H9 (cell line): ENCODE results near the gene IL20RA. TPM values are rescaled to one million over a fixed set of nuclear protein-coding genes. Genes with fewer than 3 reads are reported as not detected.

Source experiments
- DNase-seq: peaks from one replicate; pipeline ENCODE4 v3.0.0-alpha.2; 2017
- H2AFZ ChIP-seq: one replicate; pipeline ENCODE4 v1.6.1; 2013; ENCODE audit warnings: mild to moderate bottlenecking, low read length, control low read depth, moderate library complexity
- H2AK5ac ChIP-seq: 2 replicates; pipeline ENCODE4 v1.6.1; 2013; ENCODE audit warnings: low read length, control low read depth, mixed read lengths; ENCODE audit not compliant: insufficient read length
- H2BK120ac ChIP-seq: one replicate; pipeline ENCODE4 v1.6.1; 2013; ENCODE audit warnings: low read depth, mild to moderate bottlenecking, low read length, control low read depth, inconsistent platforms; ENCODE audit not compliant: poor library complexity, severe bottlenecking
- H2BK12ac ChIP-seq: 2 replicates; pipeline ENCODE4 v1.6.1; 2013; ENCODE audit warnings: low read length, control low read depth, mixed read lengths, low read depth; ENCODE audit not compliant: insufficient read length
- H2BK15ac ChIP-seq: 2 replicates; pipeline ENCODE4 v1.6.1; 2013; ENCODE audit warnings: low read depth, low read length, control low read depth
- H2BK20ac ChIP-seq: one replicate; pipeline ENCODE4 v1.6.1; 2013; ENCODE audit warnings: low read depth, mild to moderate bottlenecking, low read length, control low read depth, inconsistent platforms; ENCODE audit not compliant: poor library complexity, severe bottlenecking
- H2BK5ac ChIP-seq: 2 replicates; pipeline ENCODE4 v1.6.1; 2013; ENCODE audit warnings: low read length, control low read depth, mixed read lengths; ENCODE audit not compliant: insufficient read length
- H3K14ac ChIP-seq: 2 replicates; pipeline ENCODE4 v1.6.1; 2013; ENCODE audit warnings: low read length, control low read depth; ENCODE audit not compliant: insufficient read depth
- H3K18ac ChIP-seq: 2 replicates; pipeline ENCODE4 v1.6.1; 2013; ENCODE audit warnings: low read depth, mild to moderate bottlenecking, mixed read lengths, low read length, control low read depth; ENCODE audit not compliant: insufficient read length
- H3K23ac ChIP-seq: 2 replicates; pipeline ENCODE4 v1.6.1; 2013; ENCODE audit warnings: low read length, control low read depth, mixed read lengths, low read depth; ENCODE audit not compliant: insufficient read length
- H3K23me2 ChIP-seq: 2 replicates; pipeline ENCODE4 v1.6.1; 2013; ENCODE audit warnings: low read depth, mild to moderate bottlenecking, mixed read lengths, low read length, control low read depth; ENCODE audit not compliant: insufficient read length, poor library complexity, severe bottlenecking
- H3K27ac ChIP-seq: 2 replicates; pipeline ENCODE4 v1.5.1; 2013; ENCODE audit warnings: low read length, control low read depth, mixed read lengths, low read depth; ENCODE audit not compliant: insufficient read length
- H3K27me3 ChIP-seq: 2 replicates; pipeline ENCODE4 v1.6.1; 2013; ENCODE audit warnings: low read length, control low read depth, inconsistent platforms; ENCODE audit not compliant: insufficient read depth
- H3K4ac ChIP-seq: 2 replicates; pipeline ENCODE4 v1.6.1; 2013; ENCODE audit warnings: low read depth, mild to moderate bottlenecking, control low read depth, inconsistent platforms, low read length, moderate library complexity
- H3K4me1 ChIP-seq: 2 replicates; pipeline ENCODE4 v1.6.1; 2013; ENCODE audit warnings: low read length, control low read depth, inconsistent platforms; ENCODE audit not compliant: insufficient read depth
- H3K4me2 ChIP-seq: 2 replicates; pipeline ENCODE4 v1.6.1; 2013; ENCODE audit warnings: low read length, control low read depth, mixed read lengths; ENCODE audit not compliant: insufficient read length, insufficient read depth
- H3K56ac ChIP-seq: 2 replicates; pipeline ENCODE4 v1.6.1; 2013; ENCODE audit warnings: low read depth, mild to moderate bottlenecking, mixed read lengths, low read length, control low read depth; ENCODE audit not compliant: insufficient read length
- H3K79me1 ChIP-seq: 2 replicates; pipeline ENCODE4 v1.6.1; 2013; ENCODE audit warnings: low read depth, mild to moderate bottlenecking, moderate library complexity, low read length, control low read depth, inconsistent platforms; ENCODE audit not compliant: insufficient read depth, poor library complexity, severe bottlenecking
- H3K79me2 ChIP-seq: 2 replicates; pipeline ENCODE4 v1.6.1; 2013; ENCODE audit warnings: low read length, control low read depth, inconsistent platforms; ENCODE audit not compliant: insufficient read depth
- H3K9ac ChIP-seq: 2 replicates; pipeline ENCODE4 v1.6.1; 2013; ENCODE audit warnings: low read length, control low read depth, mixed read lengths; ENCODE audit not compliant: insufficient read length; ENCODE audit errors: extremely low read depth
- H3K9me3 ChIP-seq: one replicate; pipeline ENCODE4 v1.6.1; 2013; ENCODE audit warnings: low read depth, low read length, inconsistent platforms; ENCODE audit not compliant: control insufficient read depth
- H3T11ph ChIP-seq: one replicate; pipeline ENCODE4 v1.6.1; 2013; ENCODE audit warnings: mild to moderate bottlenecking, low read length, control low read depth, inconsistent platforms
- H4K20me1 ChIP-seq: one replicate; pipeline ENCODE4 v1.6.1; 2013; ENCODE audit not compliant: control insufficient read depth, insufficient read length, insufficient read depth
- H4K5ac ChIP-seq: 2 replicates; pipeline ENCODE4 v1.6.1; 2013; ENCODE audit warnings: low read depth, mild to moderate bottlenecking, mixed read lengths, low read length, control low read depth; ENCODE audit not compliant: insufficient read length
- H4K8ac ChIP-seq: replicated peaks from 2 replicates; pipeline ENCODE4 v1.6.1; 2013; ENCODE audit warnings: low read length, control low read depth, mixed read lengths, low read depth; ENCODE audit not compliant: insufficient read length
- H4K91ac ChIP-seq: 2 replicates; pipeline ENCODE4 v1.6.1; 2013; ENCODE audit warnings: low read depth, mild to moderate bottlenecking, moderate library complexity, mixed read lengths, low read length, control low read depth; ENCODE audit not compliant: insufficient read length
- H3K27ac Mint-ChIP-seq, 3 experiments: 2 replicates in 2 of 3; 3 replicates in 1 of 3; pipeline ENCODE4 v1.8.0; 2020 to 2021; ENCODE audit warnings: mixed read lengths in 3 of 3, mild to moderate bottlenecking in 1 of 3, moderate library complexity in 1 of 3
- H3K27me3 Mint-ChIP-seq: 2 replicates; pipeline ENCODE4 v1.8.0; 2021; ENCODE audit warnings: low read depth, mild to moderate bottlenecking, moderate library complexity, mixed read lengths
- H3K36me3 Mint-ChIP-seq, 3 experiments: 2 replicates in 2 of 3; 3 replicates in 1 of 3; pipeline ENCODE4 v1.8.0; 2020 to 2021; ENCODE audit warnings: low read depth in 3 of 3, mixed read lengths in 3 of 3; ENCODE audit not compliant: insufficient read depth in 1 of 3
- H3K4me1 Mint-ChIP-seq, 2 experiments: 2 replicates each; pipeline ENCODE4 v1.8.0; 2020; ENCODE audit warnings: mixed read lengths in 2 of 2
- H3K4me3 Mint-ChIP-seq, 2 experiments: 2 replicates in 1 of 2; 3 replicates in 1 of 2; pipeline ENCODE4 v1.8.0; 2020 to 2021; ENCODE audit warnings: mild to moderate bottlenecking in 2 of 2, mixed read lengths in 2 of 2, moderate library complexity in 1 of 2
- H3K9me3 Mint-ChIP-seq, 2 experiments: 2 replicates in 1 of 2; 3 replicates in 1 of 2; pipeline ENCODE4 v1.8.0; 2020; ENCODE audit warnings: mild to moderate bottlenecking in 2 of 2, mixed read lengths in 2 of 2, moderate library complexity in 1 of 2
- WGBS: extraction: QIAGEN DNeasy Blood & Tissue Kit; methylation state at CpG from one replicate; pipeline ENCODE4 v1.1.7; 2013; ENCODE audit warnings: missing lambda C conversion rate, low lambda C conversion rate, mixed read lengths; ENCODE audit not compliant: insufficient read length; ENCODE audit errors: extremely low coverage; 5-methylcytosine and 5-hydroxymethylcytosine counted together
- total RNA-seq: library from RNA; stranded (reverse); gene quantifications from 2 replicates; pipeline ENCODE4 v1.2.1, GENCODE V29; 2021
- TF ChIP-seq, protein P1 (sequence below): fragments of 200-600 bp; sonication (generic); conservative IDR thresholded peaks from 3 replicates; pipeline ENCODE4 v1.8.0; 2021; ENCODE audit warnings: antibody characterized with exemption, mild to moderate bottlenecking

Gene IL20RA
- total RNA-seq, 1 experiment from 2014 or later = 0.74 TPM

DNA sequence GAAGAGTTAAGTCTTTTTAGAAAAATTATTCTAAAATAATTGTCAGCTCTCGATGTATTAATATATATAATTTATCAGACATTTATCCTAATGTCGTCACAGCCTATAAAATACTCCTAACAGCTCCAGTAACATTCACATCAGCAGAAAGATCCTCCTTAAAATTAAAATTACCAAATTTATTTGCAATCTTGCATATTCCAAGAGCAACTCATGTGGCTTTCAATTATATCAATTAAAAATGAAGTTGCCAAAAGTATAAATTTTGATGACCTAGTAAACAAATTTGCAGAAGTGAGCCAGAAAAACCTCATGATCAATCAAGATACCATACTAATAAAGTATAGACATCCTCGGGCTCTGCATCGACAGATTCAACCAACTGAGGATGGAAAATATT is 60.2 kb downstream of the IL20RA start:
- no peak overlapping the region for H2BK120ac ChIP-seq
- H2AFZ ChIP-seq = no peak overlapping the region
- 0 out of 2 replicates have a peak, but pooled peaks cover 3% of the 10 kb centered on the region for H3K4me1 ChIP-seq
- no peak overlapping the region for H2BK5ac ChIP-seq
- H3K9ac ChIP-seq = no peak overlapping the region
- H3K14ac ChIP-seq = no peak overlapping the region
- H2BK15ac ChIP-seq = no peak overlapping the region
- H2BK12ac ChIP-seq = no peak overlapping the region
- no CpG with 5 or more reads among the region's 4 CpGs for WGBS
- H2BK20ac ChIP-seq = no peak overlapping the region
- H3K4me3 Mint-ChIP-seq = no peak overlapping the region
- no peaks in the 10 kb centered on the region for H3K9me3 ChIP-seq
- H3K4me2 ChIP-seq = no peak overlapping the region
- TF ChIP-seq, protein P1, sequence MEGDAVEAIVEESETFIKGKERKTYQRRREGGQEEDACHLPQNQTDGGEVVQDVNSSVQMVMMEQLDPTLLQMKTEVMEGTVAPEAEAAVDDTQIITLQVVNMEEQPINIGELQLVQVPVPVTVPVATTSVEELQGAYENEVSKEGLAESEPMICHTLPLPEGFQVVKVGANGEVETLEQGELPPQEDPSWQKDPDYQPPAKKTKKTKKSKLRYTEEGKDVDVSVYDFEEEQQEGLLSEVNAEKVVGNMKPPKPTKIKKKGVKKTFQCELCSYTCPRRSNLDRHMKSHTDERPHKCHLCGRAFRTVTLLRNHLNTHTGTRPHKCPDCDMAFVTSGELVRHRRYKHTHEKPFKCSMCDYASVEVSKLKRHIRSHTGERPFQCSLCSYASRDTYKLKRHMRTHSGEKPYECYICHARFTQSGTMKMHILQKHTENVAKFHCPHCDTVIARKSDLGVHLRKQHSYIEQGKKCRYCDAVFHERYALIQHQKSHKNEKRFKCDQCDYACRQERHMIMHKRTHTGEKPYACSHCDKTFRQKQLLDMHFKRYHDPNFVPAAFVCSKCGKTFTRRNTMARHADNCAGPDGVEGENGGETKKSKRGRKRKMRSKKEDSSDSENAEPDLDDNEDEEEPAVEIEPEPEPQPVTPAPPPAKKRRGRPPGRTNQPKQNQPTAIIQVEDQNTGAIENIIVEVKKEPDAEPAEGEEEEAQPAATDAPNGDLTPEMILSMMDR = no peak
- no peaks in the 10 kb centered on the region for H3K27me3 ChIP-seq
- no peak overlapping the region for H3K23ac ChIP-seq
- no peak overlapping the region for H3K56ac ChIP-seq
- no peaks in the 10 kb centered on the region for H3K9me3 Mint-ChIP-seq
- no peak overlapping the region for H4K5ac ChIP-seq
- peaks cover 1% of the 10 kb centered on the region; the same call in 1 of the 2 replicates for H3K27me3 Mint-ChIP-seq
- no peak overlapping the region for H3K27ac Mint-ChIP-seq
- no peak for DNase-seq
- H4K8ac ChIP-seq = no peak overlapping the region
- H2AK5ac ChIP-seq = no peak overlapping the region
- H3K18ac ChIP-seq = no peak overlapping the region
- H4K20me1 ChIP-seq = no peaks in the 10 kb centered on the region
- H3K36me3 Mint-ChIP-seq = no peaks in the 10 kb centered on the region; a peak in 1 of 7 replicates
- no peak overlapping the region for H3K27ac ChIP-seq
- no peaks in the 10 kb centered on the region for H3K79me1 ChIP-seq
- no peaks in the 10 kb centered on the region for H3K79me2 ChIP-seq
- H3K4ac ChIP-seq = no peak overlapping the region
- no peak overlapping the region for H4K91ac ChIP-seq
- H3T11ph ChIP-seq = no peak overlapping the region
- H3K23me2 ChIP-seq = peaks cover under 1% of the 10 kb centered on the region
- peaks cover 4 to 7% of the 10 kb centered on the region in 2 experiments for H3K4me1 Mint-ChIP-seq
